Testis (tissue), 2 donors: ENCODE measurements around the gene RASGRF2.

Source experiments
- POLR2A ChIP-seq: fragments of 450-650 bp; IDR thresholded peaks from one replicate; pipeline ENCODE4 v1.6.1; 2017; ENCODE audit warnings: antibody characterized with exemption, mild to moderate bottlenecking, moderate library complexity
- TF ChIP-seq, protein P1 (sequence below), 3 experiments: fragments of 450-650 bp in 2 of 3; fragments of 200-600 bp in 1 of 3; sonication (generic) in 1 of 3; IDR thresholded peaks; one replicate each; pipeline ENCODE4 v1.5.1; 2016 to 2019; ENCODE audit warnings: antibody characterized with exemption in 3 of 3, mild to moderate bottlenecking in 2 of 3, moderate library complexity in 1 of 3

DNA sequence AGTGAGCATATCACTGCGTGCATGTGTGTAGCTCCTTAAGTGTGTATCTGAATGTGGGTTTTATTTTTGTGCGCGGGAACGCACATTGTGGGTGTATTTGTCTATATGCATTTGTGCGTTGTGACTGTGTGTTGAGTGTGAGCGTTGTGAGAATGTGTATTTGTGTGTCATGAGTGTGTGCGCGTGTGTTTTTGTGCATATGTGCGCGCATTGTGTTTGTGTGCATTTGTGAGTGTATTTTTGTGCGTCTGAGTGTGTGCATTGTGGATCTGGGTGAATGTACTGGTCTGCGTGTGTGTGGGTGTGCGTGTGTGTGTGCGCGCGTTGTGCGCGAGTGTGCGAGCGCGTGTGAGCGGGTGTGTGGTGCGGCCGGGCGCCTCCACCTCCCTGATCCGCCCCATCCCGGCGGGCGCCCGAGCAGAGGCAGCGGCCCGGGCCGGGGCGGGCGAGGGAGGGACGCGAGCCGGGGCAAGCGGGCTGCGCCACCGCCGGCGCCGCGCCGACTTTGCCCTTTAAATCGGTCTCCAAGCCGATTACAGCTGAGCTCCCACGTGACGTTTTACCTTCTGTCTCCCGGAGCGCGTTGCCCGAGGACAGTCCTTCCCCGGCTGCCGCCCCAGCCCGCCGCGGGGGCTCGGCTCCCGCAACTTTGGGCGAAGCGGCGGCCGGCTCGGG lies at the start of gene RASGRF2:
- TF ChIP-seq, protein P1, sequence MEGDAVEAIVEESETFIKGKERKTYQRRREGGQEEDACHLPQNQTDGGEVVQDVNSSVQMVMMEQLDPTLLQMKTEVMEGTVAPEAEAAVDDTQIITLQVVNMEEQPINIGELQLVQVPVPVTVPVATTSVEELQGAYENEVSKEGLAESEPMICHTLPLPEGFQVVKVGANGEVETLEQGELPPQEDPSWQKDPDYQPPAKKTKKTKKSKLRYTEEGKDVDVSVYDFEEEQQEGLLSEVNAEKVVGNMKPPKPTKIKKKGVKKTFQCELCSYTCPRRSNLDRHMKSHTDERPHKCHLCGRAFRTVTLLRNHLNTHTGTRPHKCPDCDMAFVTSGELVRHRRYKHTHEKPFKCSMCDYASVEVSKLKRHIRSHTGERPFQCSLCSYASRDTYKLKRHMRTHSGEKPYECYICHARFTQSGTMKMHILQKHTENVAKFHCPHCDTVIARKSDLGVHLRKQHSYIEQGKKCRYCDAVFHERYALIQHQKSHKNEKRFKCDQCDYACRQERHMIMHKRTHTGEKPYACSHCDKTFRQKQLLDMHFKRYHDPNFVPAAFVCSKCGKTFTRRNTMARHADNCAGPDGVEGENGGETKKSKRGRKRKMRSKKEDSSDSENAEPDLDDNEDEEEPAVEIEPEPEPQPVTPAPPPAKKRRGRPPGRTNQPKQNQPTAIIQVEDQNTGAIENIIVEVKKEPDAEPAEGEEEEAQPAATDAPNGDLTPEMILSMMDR (IDR thresholded peaks at IDR 0.05): no peak
- no peak for TF ChIP-seq POLR2A
